WTC11 (cell line): Measurements from ENCODE around the gene NPAS2.

ENCODE experiments used
- GRHL2 ChIP-seq: fragments of 250-450 bp; sonication (Bioruptor Pico); IDR thresholded peaks from 2 replicates; pipeline ENCODE4 v1.8.0; 2022; ENCODE audit warnings: mild to moderate bottlenecking, moderate library complexity; ENCODE audit not compliant: insufficient replicate concordance, severe bottlenecking
- SP1 ChIP-seq: sonication (generic); formaldehyde crosslinking; conservative IDR thresholded peaks from 2 replicates; pipeline ENCODE4 v1.8.1; 2022; ENCODE audit warnings: missing genetic modification reagents
- TCF7 ChIP-seq: sonication (generic); formaldehyde crosslinking; IDR thresholded peaks from 2 replicates; pipeline ENCODE4 v1.8.0; 2022; ENCODE audit warnings: mild to moderate bottlenecking, low read depth, missing genetic modification reagents, moderate library complexity
- ZNF232 ChIP-seq: sonication (generic); formaldehyde crosslinking; IDR thresholded peaks from 2 replicates; pipeline ENCODE4 v1.8.0; 2022; ENCODE audit warnings: mild to moderate bottlenecking, missing genetic modification reagents
- TF ChIP-seq, protein P1 (sequence below): fragments of 200-600 bp; IDR thresholded peaks from 2 replicates; pipeline ENCODE4 v1.8.0; 2022; ENCODE audit warnings: antibody characterized with exemption
- TF ChIP-seq, protein P2 (sequence below): sonication (generic); formaldehyde crosslinking; IDR thresholded peaks from 2 replicates; pipeline ENCODE4 v1.8.1; 2022; ENCODE audit warnings: mild to moderate bottlenecking, missing genetic modification reagents, moderate library complexity, borderline replicate concordance
- TF ChIP-seq, protein P3 (sequence below): sonication (generic); formaldehyde crosslinking; IDR thresholded peaks from 2 replicates; pipeline ENCODE4 v1.8.0; 2022; ENCODE audit warnings: mild to moderate bottlenecking, missing genetic modification reagents
- TF ChIP-seq, protein P4 (sequence below): sonication (generic); formaldehyde crosslinking; IDR thresholded peaks from 2 replicates; pipeline ENCODE4 v1.8.0; 2022; ENCODE audit warnings: mild to moderate bottlenecking, missing genetic modification reagents
- TF ChIP-seq, protein P5 (sequence below): sonication (generic); formaldehyde crosslinking; IDR thresholded peaks from 2 replicates; pipeline ENCODE4 v1.8.0; 2022; ENCODE audit warnings: mild to moderate bottlenecking, missing genetic modification reagents

DNA sequence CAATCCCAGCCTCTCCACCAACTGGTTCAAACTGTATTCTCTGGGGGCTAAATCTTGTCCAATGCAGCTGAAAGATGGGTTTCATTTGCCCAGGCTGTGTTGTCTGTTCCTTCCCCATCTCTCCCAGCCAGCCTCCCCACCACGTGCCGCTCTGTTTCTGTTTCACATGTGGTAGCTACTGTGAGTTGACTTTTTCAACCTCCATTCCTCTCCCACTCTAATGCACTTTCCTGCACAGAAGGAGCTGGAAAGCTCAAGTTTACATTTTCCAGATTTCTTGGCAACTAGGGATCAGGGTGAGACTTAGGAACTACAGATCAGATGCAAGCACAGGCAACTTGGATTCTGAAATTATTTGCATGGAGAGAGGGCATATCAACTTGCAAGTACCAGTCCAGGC, 19.0 kb upstream of the NPAS2 start:
- TF ChIP-seq ZNF232 (CRISPR knock-in tag) (no peak), SP1 (no peak), GRHL2 (no peak), TCF7 (CRISPR knock-in tag) (no peak)
- TF ChIP-seq, protein P1, sequence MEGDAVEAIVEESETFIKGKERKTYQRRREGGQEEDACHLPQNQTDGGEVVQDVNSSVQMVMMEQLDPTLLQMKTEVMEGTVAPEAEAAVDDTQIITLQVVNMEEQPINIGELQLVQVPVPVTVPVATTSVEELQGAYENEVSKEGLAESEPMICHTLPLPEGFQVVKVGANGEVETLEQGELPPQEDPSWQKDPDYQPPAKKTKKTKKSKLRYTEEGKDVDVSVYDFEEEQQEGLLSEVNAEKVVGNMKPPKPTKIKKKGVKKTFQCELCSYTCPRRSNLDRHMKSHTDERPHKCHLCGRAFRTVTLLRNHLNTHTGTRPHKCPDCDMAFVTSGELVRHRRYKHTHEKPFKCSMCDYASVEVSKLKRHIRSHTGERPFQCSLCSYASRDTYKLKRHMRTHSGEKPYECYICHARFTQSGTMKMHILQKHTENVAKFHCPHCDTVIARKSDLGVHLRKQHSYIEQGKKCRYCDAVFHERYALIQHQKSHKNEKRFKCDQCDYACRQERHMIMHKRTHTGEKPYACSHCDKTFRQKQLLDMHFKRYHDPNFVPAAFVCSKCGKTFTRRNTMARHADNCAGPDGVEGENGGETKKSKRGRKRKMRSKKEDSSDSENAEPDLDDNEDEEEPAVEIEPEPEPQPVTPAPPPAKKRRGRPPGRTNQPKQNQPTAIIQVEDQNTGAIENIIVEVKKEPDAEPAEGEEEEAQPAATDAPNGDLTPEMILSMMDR = no peak
- TF ChIP-seq, protein P2, sequence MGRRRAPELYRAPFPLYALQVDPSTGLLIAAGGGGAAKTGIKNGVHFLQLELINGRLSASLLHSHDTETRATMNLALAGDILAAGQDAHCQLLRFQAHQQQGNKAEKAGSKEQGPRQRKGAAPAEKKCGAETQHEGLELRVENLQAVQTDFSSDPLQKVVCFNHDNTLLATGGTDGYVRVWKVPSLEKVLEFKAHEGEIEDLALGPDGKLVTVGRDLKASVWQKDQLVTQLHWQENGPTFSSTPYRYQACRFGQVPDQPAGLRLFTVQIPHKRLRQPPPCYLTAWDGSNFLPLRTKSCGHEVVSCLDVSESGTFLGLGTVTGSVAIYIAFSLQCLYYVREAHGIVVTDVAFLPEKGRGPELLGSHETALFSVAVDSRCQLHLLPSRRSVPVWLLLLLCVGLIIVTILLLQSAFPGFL (CRISPR knock-in tag) = no peak
- TF ChIP-seq, protein P3, sequence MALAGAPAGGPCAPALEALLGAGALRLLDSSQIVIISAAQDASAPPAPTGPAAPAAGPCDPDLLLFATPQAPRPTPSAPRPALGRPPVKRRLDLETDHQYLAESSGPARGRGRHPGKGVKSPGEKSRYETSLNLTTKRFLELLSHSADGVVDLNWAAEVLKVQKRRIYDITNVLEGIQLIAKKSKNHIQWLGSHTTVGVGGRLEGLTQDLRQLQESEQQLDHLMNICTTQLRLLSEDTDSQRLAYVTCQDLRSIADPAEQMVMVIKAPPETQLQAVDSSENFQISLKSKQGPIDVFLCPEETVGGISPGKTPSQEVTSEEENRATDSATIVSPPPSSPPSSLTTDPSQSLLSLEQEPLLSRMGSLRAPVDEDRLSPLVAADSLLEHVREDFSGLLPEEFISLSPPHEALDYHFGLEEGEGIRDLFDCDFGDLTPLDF (CRISPR knock-in tag) = no peak
- TF ChIP-seq, protein P4, sequence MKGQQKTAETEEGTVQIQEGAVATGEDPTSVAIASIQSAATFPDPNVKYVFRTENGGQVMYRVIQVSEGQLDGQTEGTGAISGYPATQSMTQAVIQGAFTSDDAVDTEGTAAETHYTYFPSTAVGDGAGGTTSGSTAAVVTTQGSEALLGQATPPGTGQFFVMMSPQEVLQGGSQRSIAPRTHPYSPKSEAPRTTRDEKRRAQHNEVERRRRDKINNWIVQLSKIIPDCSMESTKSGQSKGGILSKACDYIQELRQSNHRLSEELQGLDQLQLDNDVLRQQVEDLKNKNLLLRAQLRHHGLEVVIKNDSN (CRISPR knock-in tag) = no peak
- TF ChIP-seq, protein P5, sequence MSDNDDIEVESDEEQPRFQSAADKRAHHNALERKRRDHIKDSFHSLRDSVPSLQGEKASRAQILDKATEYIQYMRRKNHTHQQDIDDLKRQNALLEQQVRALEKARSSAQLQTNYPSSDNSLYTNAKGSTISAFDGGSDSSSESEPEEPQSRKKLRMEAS (CRISPR knock-in tag) = no peak
